Measurements from ENCODE around the gene TBC1D24.
"Not testable (repeated sequence)": the region's sequence is repeated elsewhere in the genome, so short reads cannot be mapped to it uniquely, and the experiment has no call there.

Gene TBC1D24

GRCh38 chr16:2533912-2534311 lies 59.0 kb downstream of the TBC1D24 start:
- DNase-seq, result no peak

GRCh38 chr16:2534335-2534734 lies 59.4 kb downstream of the TBC1D24 start:
- not testable (repeated sequence) for DNase-seq

- no peak for DNase-seq
These were observed 60.7 kb downstream of the TBC1D24 start for GRCh38 chr16:2535625-2536013.

- DNase-seq, result peak; percentile 93
These were observed 62.8 kb downstream of the TBC1D24 start, which contains the start of gene PDPK1 for GRCh38 chr16:2537451-2538379. TSS of gene PDPK1 (plus strand) at chr16:2538021. CDS start at chr16:2538113, 92 bp downstream.

GRCh38 chr16:2539192-2539844 lies 64.4 kb downstream of the TBC1D24 start:
- not testable (repeated sequence) for DNase-seq

- not testable (repeated sequence) for DNase-seq
These were observed 65.0 kb downstream of the TBC1D24 start for GRCh38 chr16:2539845-2540458.

GRCh38 chr16:2540912-2541311 lies 66.0 kb downstream of the TBC1D24 start:
- DNase-seq, result not testable (repeated sequence)

- DNase-seq, result not testable (repeated sequence)
These were observed 66.5 kb downstream of the TBC1D24 start for GRCh38 chr16:2541409-2541808.

GRCh38 chr16:2543771-2544170 lies 68.8 kb downstream of the TBC1D24 start:
- DNase-seq, result not testable (repeated sequence)

GRCh38 chr16:2550283-2550878 lies 75.5 kb downstream of the TBC1D24 start:
- DNase-seq, result not testable (repeated sequence)

- DNase-seq, result not testable (repeated sequence)
These were observed 76.5 kb downstream of the TBC1D24 start for GRCh38 chr16:2551420-2551889.

- DNase-seq, result not testable (repeated sequence)
These were observed 79.9 kb downstream of the TBC1D24 start for GRCh38 chr16:2554709-2555425.
